Measurements from ENCODE around the gene ACAP3. TPM values are rescaled to one million over a fixed set of nuclear protein-coding genes. Genes with fewer than 3 reads are reported as not detected.

ACAP3 gene
- total RNA-seq, 3 donors from 2014 or later, result 42.1 to 76.9 (median 44.8) TPM

GRCh38 chr1:1349256-1350012, 41.7 kb upstream of the ACAP3 start, which contains the start of gene DVL1:
TSS of gene DVL1 (minus strand) at chr1:1349418. CDS start at chr1:1349065, 353 bp downstream.
- TF ChIP-seq, protein P1, sequence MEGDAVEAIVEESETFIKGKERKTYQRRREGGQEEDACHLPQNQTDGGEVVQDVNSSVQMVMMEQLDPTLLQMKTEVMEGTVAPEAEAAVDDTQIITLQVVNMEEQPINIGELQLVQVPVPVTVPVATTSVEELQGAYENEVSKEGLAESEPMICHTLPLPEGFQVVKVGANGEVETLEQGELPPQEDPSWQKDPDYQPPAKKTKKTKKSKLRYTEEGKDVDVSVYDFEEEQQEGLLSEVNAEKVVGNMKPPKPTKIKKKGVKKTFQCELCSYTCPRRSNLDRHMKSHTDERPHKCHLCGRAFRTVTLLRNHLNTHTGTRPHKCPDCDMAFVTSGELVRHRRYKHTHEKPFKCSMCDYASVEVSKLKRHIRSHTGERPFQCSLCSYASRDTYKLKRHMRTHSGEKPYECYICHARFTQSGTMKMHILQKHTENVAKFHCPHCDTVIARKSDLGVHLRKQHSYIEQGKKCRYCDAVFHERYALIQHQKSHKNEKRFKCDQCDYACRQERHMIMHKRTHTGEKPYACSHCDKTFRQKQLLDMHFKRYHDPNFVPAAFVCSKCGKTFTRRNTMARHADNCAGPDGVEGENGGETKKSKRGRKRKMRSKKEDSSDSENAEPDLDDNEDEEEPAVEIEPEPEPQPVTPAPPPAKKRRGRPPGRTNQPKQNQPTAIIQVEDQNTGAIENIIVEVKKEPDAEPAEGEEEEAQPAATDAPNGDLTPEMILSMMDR (IDR thresholded peaks at IDR 0.05), result no peak
- peak within 1 kb of the TSS; percentile 65 for H3K4me3 ChIP-seq
- no peaks in the 10 kb centered on the region for H3K9me3 ChIP-seq
- peaks cover 34% of the 10 kb centered on the region for H3K4me1 ChIP-seq (ENCODE audit: low read depth)
- DNase-seq (peak; percentile 72 to 84 (median 82)), ATAC-seq (peak; percentile 63)
- H3K36me3 ChIP-seq (ENCODE audit: low read depth), result no peaks in the 10 kb centered on the region
- intact Hi-C loops (cut with DNase I, micrococcal nuclease), result no loop called here

- H3K4me1 ChIP-seq (ENCODE audit: low read depth), result peaks cover 31% of the 10 kb centered on the region
- no peaks in the 10 kb centered on the region for H3K9me3 ChIP-seq
- ATAC-seq (peak; percentile 4), DNase-seq (peak in 2 of 3 donors; percentile 57 to 68)
- peak overlapping the region; percentile 65 for H3K4me3 ChIP-seq
- intact Hi-C loops (cut with DNase I, micrococcal nuclease), result no loop called here
- H3K36me3 ChIP-seq (ENCODE audit: low read depth), result no peaks in the 10 kb centered on the region
- TF ChIP-seq, protein P1 (IDR thresholded peaks at IDR 0.05), result no peak
Observed at GRCh38 chr1:1348420-1349255, 40.9 kb upstream of the ACAP3 start.

DNA sequence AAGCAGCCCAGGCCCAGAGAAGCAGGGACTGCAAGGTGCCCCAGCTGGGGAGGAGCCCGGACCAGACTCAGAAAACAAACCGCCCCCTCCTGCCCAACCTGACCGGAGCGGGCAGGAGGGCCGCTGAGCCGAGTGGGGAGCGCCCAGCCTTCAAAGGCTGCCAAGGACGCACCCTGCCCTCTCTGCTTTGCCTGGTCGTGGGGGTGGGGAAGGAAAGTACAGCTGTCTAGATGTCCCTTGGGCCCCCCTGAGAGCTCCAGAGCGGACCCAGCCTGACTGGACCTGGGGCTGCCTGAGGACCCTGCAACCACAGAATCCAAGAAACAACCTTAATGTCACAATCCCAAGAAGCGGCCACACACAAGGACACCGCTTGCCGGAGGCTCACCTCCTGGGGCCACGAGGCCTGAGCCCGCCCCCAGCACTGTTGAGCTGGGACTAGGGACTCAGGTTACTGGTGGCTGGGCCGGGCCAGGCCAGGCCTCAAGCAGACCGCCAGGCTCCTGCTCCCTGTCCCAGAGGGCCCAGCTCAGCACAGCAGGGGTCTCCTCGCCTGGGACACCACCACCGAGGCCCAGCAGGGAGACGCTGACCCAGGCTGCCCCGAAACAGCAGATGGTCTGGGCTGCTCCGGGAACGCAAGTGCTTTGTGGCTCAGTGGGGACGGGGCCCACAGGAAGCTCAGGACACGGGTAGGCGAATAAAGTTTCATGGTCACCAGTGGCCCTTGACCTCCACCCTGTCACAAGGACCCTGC, 40.1 kb upstream of the ACAP3 start:
- TF ChIP-seq, protein P1 (IDR thresholded peaks at IDR 0.05), result no peak
- no peak overlapping the region for H3K4me3 ChIP-seq
- no peaks in the 10 kb centered on the region for H3K9me3 ChIP-seq
- DNase-seq (peak; percentile 81 to 83 (median 81)), ATAC-seq (peak; percentile 67)
- H3K36me3 ChIP-seq (ENCODE audit: low read depth), result no peaks in the 10 kb centered on the region
- peaks cover 29% of the 10 kb centered on the region for H3K4me1 ChIP-seq (ENCODE audit: low read depth)
- intact Hi-C loops (cut with DNase I, micrococcal nuclease), result no loop called here

GRCh38 chr1:1347026-1347595, 39.4 kb upstream of the ACAP3 start:
- no peaks in the 10 kb centered on the region for H3K36me3 ChIP-seq (ENCODE audit: low read depth)
- H3K4me3 ChIP-seq, result no peak overlapping the region
- intact Hi-C loops (cut with DNase I, micrococcal nuclease), result no loop called here
- no peak for ATAC-seq
- TF ChIP-seq, protein P1 (IDR thresholded peaks at IDR 0.05), result no peak
- DNase-seq, result no peak
- peaks cover 29% of the 10 kb centered on the region for H3K4me1 ChIP-seq (ENCODE audit: low read depth)
- H3K9me3 ChIP-seq, result no peaks in the 10 kb centered on the region

- intact Hi-C loops (cut with DNase I, micrococcal nuclease), result no loop called here
Observed at GRCh38 chr1:1346501-1346890, 38.8 kb upstream of the ACAP3 start.

More at GRCh38 chr1:1346501-1346890, 38.8 kb upstream of the ACAP3 start:
- ATAC-seq (no peak), DNase-seq (no peak)
- Histone ChIP-seq H3K9me3 (no peaks in the 10 kb centered on the region), H3K4me1 (ENCODE audit: low read depth) (peaks cover 29% of the 10 kb centered on the region), H3K4me3 (no peak overlapping the region), H3K36me3 (ENCODE audit: low read depth) (no peaks in the 10 kb centered on the region)
- TF ChIP-seq, protein P1 (IDR thresholded peaks at IDR 0.05), result no peak

Data from mucosa of descending colon (tissue), 3 donors.